Endometrial microvascular endothelial cells (primary cell): Measurements from ENCODE around the gene ZSWIM6. TPM values are rescaled to one million over a fixed set of nuclear protein-coding genes. Genes with fewer than 3 reads are reported as not detected.

Experiments used
- in situ Hi-C: cut with HindIII; loops from 2 replicates; pipeline ENCODE4 v1.10.0; 2017; ENCODE audit warnings: low sequenced_read_pairs, low pct_unique_long_range_greater_than_20kb; ENCODE audit errors: inconsistent ontology term
- total RNA-seq: library from RNA; depleted of rRNA; stranded (reverse); fragments of >200 nt; gene quantifications from one replicate; pipeline ENCODE4 v1.2.3, GENCODE V29; 2015; ENCODE audit errors: inconsistent ontology term

The ZSWIM6 gene
- total RNA-seq, 1 donor from 2014 or later, result 11.7 TPM

DNA sequence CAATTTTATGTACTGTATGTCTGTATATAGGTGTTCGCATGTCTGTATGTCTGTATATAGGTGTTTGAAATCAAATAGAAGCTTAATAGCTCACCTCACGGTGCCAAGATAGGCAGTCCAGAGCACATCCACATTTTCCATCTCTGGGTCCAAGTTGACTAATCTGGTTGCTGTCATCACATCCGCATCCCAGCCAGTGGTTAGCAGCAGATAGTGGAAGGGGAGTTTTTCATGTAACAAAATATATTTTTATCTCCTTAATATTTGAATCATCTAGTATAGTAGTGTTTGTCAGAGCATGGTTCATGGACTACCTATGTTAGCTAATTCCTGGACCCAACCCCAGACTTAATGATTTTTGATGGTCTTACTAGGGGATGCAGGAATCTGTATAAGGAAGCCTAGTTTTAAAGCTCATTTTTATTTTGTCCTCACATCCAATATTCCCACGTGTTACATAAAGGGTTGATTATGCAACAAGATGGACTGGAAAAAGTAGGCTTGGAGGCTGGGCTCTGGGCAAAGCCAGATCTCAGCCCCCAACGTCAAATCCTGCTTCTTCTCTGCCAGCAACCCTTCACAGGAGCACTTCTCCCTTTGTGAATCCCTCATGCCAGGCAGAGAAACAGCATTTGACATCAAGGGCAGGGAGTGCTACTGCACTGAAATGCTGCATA, 219.7 kb downstream of the ZSWIM6 start:
- in situ Hi-C loops, result no loop called here

GRCh38 chr5:61559146-61559545, 227.1 kb downstream of the ZSWIM6 start:
- in situ Hi-C loops, result no loop called here

DNA sequence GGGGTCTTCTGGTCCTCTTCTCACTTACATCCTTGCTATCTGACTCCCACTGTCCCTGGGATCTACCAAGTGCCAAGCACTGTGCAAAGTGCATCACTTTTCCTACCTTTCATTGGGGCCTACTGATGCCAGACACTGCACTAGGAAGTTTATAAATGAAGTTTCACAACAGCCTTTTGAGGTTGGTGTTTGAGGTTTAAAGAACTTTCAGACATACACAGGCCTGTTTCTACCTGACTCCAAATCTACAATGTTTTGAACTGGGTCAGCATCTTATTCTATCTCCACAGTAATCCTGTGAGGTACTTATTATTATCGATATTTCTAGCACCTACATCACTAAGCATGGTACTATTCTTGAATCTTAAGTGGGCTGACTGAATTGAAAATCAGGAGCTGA, 227.7 kb downstream of the ZSWIM6 start:
- in situ Hi-C loops, result no loop called here

DNA sequence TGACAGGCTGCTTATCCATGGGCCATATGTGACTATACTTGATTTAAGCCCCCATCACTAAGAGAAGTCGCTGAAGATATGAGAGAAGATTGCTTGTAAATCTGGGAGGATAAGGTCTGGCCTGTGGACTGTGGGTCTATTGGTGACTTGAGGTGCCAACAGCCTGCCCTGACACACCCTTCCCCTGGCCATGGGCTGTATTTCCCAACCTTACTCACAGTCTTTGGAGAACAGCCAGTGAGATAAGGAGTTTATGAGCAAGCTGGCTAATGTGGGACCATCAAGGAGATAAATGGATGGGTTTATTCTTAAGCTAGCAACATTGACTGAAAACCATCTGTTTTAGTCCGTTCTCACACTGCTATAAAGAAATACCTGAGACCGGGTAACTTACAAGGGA, 231.3 kb downstream of the ZSWIM6 start:
- in situ Hi-C loops, result no loop called here

DNA sequence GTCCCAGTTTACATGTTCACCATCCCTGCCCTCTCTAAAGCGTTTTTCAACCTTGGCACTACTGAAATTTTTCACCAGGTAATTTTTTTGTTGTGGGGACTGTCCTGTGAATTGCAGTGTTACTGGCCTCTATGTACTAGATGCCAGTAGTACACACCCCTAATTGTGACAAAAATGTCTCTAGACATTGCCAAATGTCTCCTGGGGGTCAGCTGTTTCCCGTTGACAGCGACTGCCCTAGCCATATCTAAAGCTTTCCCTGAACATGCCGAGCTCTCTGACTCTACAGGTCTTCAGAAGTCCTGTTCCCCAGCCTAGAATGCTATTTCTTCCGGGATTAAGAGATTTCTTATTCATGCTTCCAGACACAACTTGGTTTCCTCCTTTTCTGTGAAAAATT, 235.3 kb downstream of the ZSWIM6 start:
- in situ Hi-C loops, result no loop called here

DNA sequence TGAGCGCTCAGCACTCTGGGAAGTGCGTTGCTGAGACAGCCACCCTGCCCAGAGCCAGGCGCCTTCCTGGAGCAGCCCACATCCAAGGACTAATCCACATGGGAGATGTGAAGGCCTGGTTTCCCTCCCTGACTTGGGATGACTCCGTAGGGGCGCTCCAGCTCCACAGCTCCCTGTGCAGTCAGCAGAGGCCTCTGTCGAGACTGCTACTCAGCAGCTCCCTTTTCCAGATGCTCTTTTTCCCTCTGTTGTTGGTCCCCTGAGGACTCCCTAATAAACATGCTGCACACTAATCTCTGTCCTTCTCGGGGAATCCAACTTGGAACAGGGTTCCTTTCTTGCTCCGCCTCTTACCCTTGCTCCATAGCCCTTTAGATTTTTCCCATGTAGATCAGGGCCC, 237.3 kb downstream of the ZSWIM6 start:
- in situ Hi-C loops, result no loop called here

DNA sequence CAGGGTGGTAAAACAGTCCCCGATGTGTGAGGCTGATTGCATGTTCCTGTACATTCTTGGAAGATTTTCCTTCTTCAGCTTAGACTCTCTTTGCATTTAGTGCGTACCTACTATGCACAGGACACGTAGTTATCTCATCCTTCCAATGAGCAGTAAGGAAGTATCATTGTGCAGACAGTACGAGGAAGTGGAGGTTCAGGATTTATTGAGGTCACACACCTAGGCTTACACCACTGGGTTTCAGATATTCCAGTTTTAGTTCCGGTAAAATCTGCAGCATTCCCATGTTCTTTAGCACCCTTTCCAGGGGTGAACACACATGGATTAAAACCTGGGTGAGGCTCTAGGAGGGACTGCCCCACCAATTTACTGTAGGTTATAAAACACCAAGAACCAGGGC, 238.7 kb downstream of the ZSWIM6 start:
- in situ Hi-C loops, result no loop called here

GRCh38 chr5:61572959-61573358, 240.9 kb downstream of the ZSWIM6 start:
- in situ Hi-C loops, result no loop called here

DNA sequence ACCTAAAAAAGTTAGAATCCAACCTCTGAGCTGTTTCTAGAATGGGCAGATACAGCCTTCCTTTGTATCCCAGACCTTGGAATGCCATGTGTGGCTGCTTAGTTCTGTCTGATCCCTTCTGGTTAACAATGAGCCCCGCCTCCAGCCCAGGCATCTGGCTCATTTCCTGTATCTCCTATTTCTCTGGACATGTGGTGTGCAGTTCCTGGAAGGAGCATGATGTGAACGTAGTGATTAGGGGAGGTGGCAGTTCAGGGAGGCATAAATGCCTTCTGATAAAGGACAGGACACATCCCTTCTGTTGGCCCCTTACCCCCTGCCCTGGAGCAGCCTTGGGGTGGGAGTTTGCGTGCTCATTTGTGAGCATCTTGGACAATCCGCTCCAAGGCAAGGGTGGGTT, 243.0 kb downstream of the ZSWIM6 start:
- in situ Hi-C loops, result no loop called here

DNA sequence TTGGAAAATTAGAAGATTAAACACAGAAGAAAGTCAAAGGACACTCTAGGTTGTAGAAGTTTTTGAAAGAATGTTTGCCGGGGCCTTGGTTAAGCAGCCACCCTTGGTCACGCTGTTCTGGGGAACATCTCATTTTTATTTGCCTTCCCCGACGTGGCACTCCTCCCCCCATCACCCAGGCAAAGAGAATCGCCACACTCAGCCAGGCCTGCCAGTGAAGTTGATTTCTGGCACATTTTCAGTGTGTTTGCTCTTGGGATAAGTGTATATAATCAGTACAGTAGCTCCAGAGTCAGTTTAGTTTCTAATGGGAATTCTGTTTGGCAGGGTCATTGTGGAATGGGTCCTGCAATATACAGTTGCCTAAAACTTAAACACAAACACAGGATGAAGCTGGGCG, 243.5 kb downstream of the ZSWIM6 start:
- in situ Hi-C loops, result no loop called here

DNA sequence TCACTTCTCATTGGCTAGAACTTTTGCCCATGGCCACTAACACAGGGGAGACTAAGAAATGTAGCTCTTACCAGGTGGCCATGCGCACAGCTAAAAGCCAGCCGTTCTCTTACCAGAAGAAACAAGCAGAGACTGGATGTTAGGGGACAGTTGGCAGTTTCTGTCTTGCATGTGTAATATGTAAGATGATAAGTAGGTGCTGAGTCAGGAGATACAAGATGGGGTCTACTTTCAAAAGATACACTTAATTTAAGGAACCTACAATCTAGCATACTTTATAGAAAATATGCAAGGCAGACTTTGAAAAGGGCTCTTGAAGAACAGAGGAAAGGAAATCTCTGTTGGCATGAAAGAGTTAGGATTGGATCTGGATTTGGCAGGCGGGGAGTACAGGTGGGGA, 244.5 kb downstream of the ZSWIM6 start:
- in situ Hi-C loops, result no loop called here

DNA sequence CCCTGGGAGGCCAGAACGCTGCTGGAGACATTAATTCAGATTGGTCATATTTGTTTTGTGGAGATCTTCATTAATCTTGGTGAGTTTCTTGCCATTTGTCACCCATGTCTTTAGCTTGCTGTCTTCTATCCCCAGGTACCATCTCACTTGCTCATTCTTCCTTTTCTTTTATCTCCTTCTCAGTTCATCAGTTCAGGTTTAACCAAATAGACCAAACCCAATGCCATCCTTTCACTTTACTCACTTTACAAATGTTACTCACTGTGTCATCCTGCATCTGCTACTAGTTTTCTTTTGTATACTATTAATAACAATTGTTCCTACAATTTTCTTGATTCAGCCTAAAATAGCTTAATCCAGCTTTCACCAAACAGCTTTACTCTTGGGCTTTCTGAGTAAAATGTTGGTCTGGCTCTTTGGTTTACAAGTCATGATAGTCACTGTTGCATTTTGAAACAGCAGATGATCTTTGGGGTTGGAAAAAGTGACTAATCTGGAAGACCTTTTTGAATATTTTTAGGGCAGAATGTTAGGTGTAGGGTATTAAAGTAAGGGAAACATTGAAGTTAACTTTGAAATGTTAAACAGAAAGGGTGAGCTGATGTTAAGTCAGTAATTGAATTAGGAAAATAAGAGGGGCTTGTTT, 246.9 kb downstream of the ZSWIM6 start:
- in situ Hi-C loops, result no loop called here

DNA sequence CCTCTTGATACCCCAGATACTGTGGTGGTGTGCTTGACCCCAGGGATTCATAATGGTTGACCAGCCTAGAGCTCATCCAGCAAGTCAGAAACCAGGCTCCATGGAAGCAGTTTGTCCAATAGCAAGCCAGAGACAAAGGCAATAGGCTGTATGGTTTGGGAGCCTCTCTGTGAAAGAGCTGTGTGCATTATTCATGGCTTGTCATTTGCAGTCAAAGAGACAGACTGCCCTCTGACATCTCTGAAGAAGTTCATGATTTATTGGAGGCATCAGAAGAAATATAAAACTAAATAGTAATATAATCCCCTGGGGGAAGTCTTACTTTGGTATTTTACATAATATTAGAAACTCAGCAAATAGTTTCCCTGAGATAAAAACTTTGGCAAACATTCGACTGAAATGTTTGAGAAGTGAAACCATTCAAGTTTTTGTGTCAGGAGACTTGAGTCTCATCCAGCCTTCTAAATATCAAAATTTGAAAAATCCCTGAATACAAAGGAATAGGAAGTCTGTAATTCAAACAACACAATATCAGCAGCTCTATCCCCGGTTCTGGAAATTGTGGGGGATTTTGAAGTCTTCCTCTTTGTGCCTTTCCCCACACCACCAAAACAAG, 250.3 kb downstream of the ZSWIM6 start:
- in situ Hi-C loops, result no loop called here

DNA sequence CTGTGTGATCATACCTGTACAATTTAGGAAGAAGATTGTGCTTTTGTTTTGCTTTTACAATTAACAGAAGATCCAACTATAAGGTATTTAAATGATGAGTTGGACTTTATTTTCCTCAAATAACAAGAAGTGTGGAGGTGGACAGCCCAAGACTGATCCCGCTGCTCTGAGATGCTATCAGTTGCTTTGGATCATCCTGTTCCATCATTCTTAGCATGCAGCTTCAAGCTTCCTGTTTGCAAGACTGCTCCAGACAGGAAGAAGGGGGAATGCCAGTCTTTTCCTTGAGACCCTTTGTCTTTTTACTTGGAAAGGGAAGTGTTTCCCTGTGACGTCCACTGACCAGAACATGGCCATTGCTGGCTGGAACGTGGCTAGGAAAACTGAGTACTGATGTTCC, 250.8 kb downstream of the ZSWIM6 start:
- in situ Hi-C loops, result no loop called here

DNA sequence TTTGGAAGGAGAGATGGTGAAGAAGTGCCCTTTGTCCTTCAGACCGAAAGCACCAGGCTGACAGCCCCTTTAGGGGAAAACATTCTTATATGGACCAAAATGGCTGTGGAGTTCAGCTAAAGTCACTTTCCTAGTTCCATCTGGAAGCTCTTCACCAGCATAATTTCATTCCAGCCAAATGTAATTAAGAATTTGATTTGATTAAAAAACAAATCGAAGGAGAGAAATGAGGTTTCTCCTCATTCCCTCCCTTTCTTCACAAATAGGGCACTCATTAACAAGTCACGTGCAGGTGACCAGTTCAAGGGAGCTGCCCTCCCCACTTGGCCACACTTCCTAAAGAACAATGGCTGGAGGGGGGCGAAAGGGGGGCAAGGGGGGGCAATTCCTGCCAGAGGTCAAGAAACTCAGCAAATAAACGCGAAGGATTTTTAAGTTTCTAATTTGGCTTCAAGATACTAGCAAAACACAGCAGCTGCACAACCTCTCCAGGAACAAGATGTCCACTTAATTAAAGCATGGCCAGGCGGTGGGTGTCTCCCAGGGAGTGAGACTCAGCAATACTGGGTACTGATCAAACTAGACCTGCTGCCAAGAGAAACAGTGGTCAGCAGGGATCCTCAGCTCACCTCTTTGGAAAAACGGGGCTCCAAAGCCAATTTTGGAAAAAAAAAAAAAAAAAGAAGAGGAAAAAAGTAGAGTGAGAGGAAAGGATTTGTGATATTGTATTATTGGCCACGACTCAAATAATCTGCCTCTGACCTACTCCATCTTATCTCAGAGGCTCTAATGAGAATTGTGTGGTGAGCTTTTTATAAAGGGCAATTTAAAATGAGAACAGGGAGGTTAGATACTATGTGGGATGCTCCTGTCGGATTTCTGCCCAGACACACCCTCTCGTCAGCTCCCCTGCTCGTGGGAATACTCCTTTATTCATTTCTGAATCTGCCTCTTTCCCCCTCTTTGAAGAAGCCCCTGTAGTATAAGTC, 254.3 kb downstream of the ZSWIM6 start:
- in situ Hi-C loops, result no loop called here

DNA sequence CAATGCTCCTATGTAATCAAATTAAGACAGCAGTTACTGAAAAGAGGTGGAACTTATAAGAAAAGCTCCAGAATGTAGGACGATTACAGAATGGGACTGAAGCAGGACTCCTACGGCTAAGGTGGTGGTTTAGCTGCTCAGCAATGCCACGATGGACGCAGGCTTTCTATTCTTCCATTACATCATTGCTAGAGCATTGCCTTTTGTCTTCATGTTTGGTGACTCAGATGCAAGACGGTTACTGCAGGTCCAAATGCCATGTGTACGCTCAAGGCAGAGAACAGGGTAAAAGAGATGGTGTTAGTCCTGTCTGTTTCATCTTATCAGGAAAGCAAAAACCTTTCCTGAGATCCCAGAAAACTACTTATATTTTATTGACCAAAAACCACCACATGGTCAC, 255.1 kb downstream of the ZSWIM6 start:
- in situ Hi-C loops, result no loop called here

DNA sequence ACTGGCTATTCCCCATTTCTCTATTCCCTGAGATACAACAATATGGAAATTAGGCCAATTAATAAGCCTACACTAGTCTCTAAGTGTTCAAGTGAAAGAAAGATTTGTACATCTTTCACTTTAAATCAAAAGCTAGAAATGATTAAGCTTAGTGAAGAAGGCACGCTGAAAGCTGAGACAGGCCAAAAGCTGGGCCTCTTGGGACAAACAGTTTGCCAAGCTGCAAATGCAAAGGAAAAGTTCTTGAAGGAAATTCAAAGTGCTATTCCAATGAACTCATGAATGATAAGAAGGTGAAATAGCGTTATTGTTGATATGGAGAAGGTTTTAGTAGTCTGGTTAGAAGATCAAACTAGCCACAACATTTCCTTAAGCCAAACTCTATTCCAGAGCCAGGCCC, 256.2 kb downstream of the ZSWIM6 start:
- in situ Hi-C loops, result no loop called here

DNA sequence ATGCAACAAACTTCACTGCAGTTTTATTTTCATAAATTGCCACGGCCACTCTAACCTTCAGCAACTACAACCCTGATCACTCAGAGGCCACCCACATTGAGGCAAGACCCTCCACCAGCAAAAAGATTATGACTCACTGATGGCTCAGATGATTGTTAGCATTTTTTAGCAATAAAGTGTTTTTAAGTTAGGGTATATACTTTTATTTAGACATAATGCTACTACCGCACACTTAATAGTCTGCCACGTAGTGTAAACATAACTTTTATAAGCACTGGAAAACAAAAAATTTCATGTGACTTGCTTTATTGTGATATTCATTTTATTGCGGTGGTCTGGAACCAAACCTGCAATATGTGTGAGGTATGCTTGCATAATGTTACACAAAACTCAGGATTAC, 257.9 kb downstream of the ZSWIM6 start:
- in situ Hi-C loops, result no loop called here

- in situ Hi-C loops, result no loop called here
These were observed 258.4 kb downstream of the ZSWIM6 start for GRCh38 chr5:61590473-61590872.
